Body of pancreas (tissue), 4 donors: ENCODE data around the gene NOL4L. TPM values are rescaled to one million over a fixed set of nuclear protein-coding genes. Genes with fewer than 3 reads are reported as not detected.

Experiments
- ATAC-seq: fragments of 150-250 bp; one replicate; pipeline ENCODE4 v1.9.1; 2016
- DNase-seq, 4 donors: peaks; one replicate each; pipeline ENCODE4 v3.0.0-alpha.2; 2019
- H3K27ac ChIP-seq, 4 donors: fragments of 200-600 bp; sonication (generic); 1 replicate in 3 of 4; 2 replicates in 1 of 4; pipeline versions ENCODE4 v1.5.1 to v1.6.1; 2016 to 2019; ENCODE audit warnings: mild to moderate bottlenecking in 1 of 4, mixed read lengths in 1 of 4, moderate library complexity in 1 of 4
- H3K27me3 ChIP-seq, 2 donors: fragments of 200-600 bp; sonication (generic); one replicate each; pipeline ENCODE4 v1.6.0; 2016; ENCODE audit warnings: mild to moderate bottlenecking in 1 of 2
- H3K36me3 ChIP-seq, 2 donors: fragments of 200-600 bp; sonication (generic); replicated peaks in 1 of 2; 2 replicates each; pipeline ENCODE4 v1.5.1; 2016; ENCODE audit warnings: low read depth in 2 of 2; ENCODE audit not compliant: insufficient read depth in 1 of 2
- H3K4me1 ChIP-seq: fragments of 200-600 bp; sonication (generic); one replicate; pipeline ENCODE4 v1.6.0; 2016
- H3K4me3 ChIP-seq, 2 donors: fragments of 200-600 bp; sonication (generic); 1 replicate in 1 of 2; 2 replicates in 1 of 2; pipeline ENCODE4 v1.5.1; 2016 to 2019
- H3K9me3 ChIP-seq, 3 donors: fragments of 200-600 bp; sonication (generic); 1 replicate in 2 of 3; 2 replicates in 1 of 3; pipeline ENCODE4 v1.5.1; 2016
- CTCF ChIP-seq, 7 experiments: fragments of 450-650 bp in 4 of 7; fragments of 200-600 bp in 3 of 7; sonication (generic) in 3 of 7; IDR thresholded peaks; one replicate each; pipeline ENCODE4 v1.5.1; 2016 to 2019; ENCODE audit warnings: antibody characterized with exemption in 7 of 7
- POLR2A ChIP-seq, 3 donors: fragments of 450-650 bp; IDR thresholded peaks; one replicate each; pipeline ENCODE4 v1.6.1; 2016; ENCODE audit warnings: antibody characterized with exemption in 3 of 3, mild to moderate bottlenecking in 2 of 3
- WGBS, 2 donors: methylation state at CpG; one replicate each; pipeline ENCODE4 v1.1.5; 2017; 5-methylcytosine and 5-hydroxymethylcytosine counted together
- intact Hi-C: fragments of 100-400 bp; cut with DNase I; formaldehyde crosslinking; loops from one replicate; pipeline ENCODE4 v1.15.1; 2023
- total RNA-seq, 2 donors: library from RNA; depleted of rRNA; stranded (reverse); fragments of >200 nt; gene quantifications; one replicate each; pipeline ENCODE4 v1.1.0, GENCODE V29; 2016

The NOL4L gene
- total RNA-seq, 2 donors from 2014 or later, result 15.0 to 36.9 TPM

- 28 to 36% methylated on average over 2 to 4 of the region's 4 CpGs for WGBS, 2 donors
- peak in 3 of 4 donors; percentile 39 to 62 (median 40) for DNase-seq
- intact Hi-C loops, result no loop called here
- no peak overlapping the region for H3K27ac ChIP-seq
- H3K36me3 ChIP-seq, result no peaks in the 10 kb centered on the region
- H3K4me1 ChIP-seq, result peaks cover 45% of the 10 kb centered on the region
- H3K27me3 ChIP-seq, result no peaks in the 10 kb centered on the region
- TF ChIP-seq POLR2A (IDR thresholded peaks at IDR 0.05), result no peak
- TF ChIP-seq CTCF (IDR thresholded peaks at IDR 0.05), result no peak
- H3K9me3 ChIP-seq, result no peaks in the 10 kb centered on the region
- no peak overlapping the region for H3K4me3 ChIP-seq
- no peak for ATAC-seq
These were observed 58.6 kb downstream of the NOL4L start for GRCh38 chr20:32526541-32526940.

DNA sequence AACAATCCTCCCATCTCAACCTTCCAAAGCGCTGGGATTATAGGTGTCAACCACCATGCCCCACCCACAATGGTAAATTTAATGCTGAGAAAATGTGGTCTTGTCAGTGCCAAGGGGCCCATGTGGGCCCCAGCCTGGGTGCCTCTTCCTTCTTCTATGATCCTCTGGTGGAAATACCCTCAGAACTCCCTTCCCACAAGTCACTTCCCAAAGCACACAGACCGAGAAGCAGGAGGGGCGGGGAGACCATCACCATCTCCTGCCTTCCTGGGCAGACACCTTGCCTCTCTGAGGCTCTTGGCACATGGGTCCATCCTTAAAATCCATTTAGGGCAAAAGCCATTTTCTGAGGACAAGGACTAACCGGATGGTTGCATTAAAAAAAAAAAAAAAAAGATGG, 59.0 kb downstream of the NOL4L start:
- 78 to 83% methylated on average over 4 of the region's 4 CpGs for WGBS, 2 donors
- no peaks in the 10 kb centered on the region for H3K36me3 ChIP-seq
- H3K4me1 ChIP-seq, result peaks cover 45% of the 10 kb centered on the region
- no peak overlapping the region for H3K4me3 ChIP-seq
- intact Hi-C loops, result no loop called here
- no peak for ATAC-seq
- H3K27me3 ChIP-seq, result no peaks in the 10 kb centered on the region
- no peaks in the 10 kb centered on the region for H3K9me3 ChIP-seq
- H3K27ac ChIP-seq, result no peak overlapping the region
- peak in 1 of 4 donors; percentile 0 for DNase-seq
- TF ChIP-seq CTCF (IDR thresholded peaks at IDR 0.05) (no peak), POLR2A (IDR thresholded peaks at IDR 0.05) (no peak)

- Histone ChIP-seq H3K4me3 (no peak overlapping the region), H3K27ac (peak overlapping the region in 1 of 4 donors; percentile 18), H3K4me1 (peaks cover 45% of the 10 kb centered on the region), H3K27me3 (no peaks in the 10 kb centered on the region), H3K9me3 (no peaks in the 10 kb centered on the region), H3K36me3 (no peaks in the 10 kb centered on the region)
- TF ChIP-seq CTCF (IDR thresholded peaks at IDR 0.05) (no peak), POLR2A (IDR thresholded peaks at IDR 0.05) (no peak)
- ATAC-seq (peak; percentile 72), DNase-seq (peak; percentile 85 to 95 (median 93))
- WGBS, 2 donors, result 37 to 46% methylated on average over 7 to 13 of the region's 13 CpGs
- intact Hi-C loops, result loop anchor here (5.0 kb wide), 1 partner anchor 127 kb away; no protein-coding TSS in a partner anchor
These were observed 60.2 kb downstream of the NOL4L start for GRCh38 chr20:32524829-32525501.

DNA sequence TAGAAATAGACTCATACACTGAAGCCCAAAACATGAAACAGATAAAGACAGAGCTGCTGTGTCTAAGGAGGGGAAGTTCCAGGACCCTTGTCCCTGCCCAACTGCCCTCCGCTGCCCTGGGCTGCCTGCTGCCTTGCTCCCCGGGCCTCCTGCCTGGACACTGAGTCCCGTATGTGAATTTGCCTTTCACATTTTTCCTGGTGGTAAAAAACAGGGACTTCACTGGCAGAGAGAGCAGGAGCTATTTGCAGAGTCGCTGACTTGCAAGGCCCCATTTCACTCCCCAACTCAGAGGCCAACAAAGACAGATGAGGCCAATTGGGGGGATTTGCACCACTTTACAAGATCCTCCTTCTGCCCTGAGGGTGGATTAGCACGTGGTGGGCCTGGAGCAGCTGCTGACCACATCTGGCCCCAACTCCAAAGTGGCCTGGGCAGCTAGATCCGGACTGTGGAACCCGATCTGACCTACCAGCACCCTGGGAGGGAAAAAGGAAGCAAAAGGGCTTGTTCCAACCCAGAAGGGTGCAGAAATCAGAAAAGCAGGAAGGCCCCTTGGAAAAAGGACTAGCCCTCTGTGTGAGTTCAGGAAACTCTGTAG, 61.4 kb downstream of the NOL4L start:
- H3K4me3 ChIP-seq, result no peak overlapping the region
- peaks cover 39% of the 10 kb centered on the region for H3K4me1 ChIP-seq
- H3K9me3 ChIP-seq, result no peaks in the 10 kb centered on the region
- intact Hi-C loops, result loop anchor here (5.0 kb wide), 1 partner anchor 129 kb away; no protein-coding TSS in a partner anchor
- 76 to 88% methylated on average over 7 of the region's 7 CpGs for WGBS, 2 donors
- ATAC-seq (no peak), DNase-seq (no peak)
- no peaks in the 10 kb centered on the region for H3K36me3 ChIP-seq
- H3K27me3 ChIP-seq, result no peaks in the 10 kb centered on the region
- H3K27ac ChIP-seq, result no peak overlapping the region
- no peak for TF ChIP-seq CTCF (IDR thresholded peaks at IDR 0.05)
- TF ChIP-seq POLR2A (IDR thresholded peaks at IDR 0.05), result no peak
